GM23338 (cell line): ENCODE results near the gene RDH12.

Experiments used
- REST ChIP-seq: IDR thresholded peaks from one replicate; pipeline ENCODE4 v1.6.1; 2018; ENCODE audit warnings: antibody characterized with exemption; ENCODE audit not compliant: unreplicated experiment
- ZNF331 ChIP-seq: fragments of 250-450 bp; sonication (Bioruptor Pico); IDR thresholded peaks from 2 replicates; pipeline ENCODE4 v1.5.0; 2020; ENCODE audit warnings: low read depth, mild to moderate bottlenecking, moderate library complexity
- TF ChIP-seq, protein P1 (sequence below), 2 experiments: fragments of 200-600 bp in 1 of 2; sonication (generic) in 1 of 2; conservative IDR thresholded peaks; 2 replicates each; pipeline versions ENCODE4 v1.5.1 to v1.6.1; 2016 to 2017; ENCODE audit warnings: antibody characterized with exemption in 2 of 2, low read depth in 2 of 2, mild to moderate bottlenecking in 2 of 2, moderate library complexity in 1 of 2

DNA sequence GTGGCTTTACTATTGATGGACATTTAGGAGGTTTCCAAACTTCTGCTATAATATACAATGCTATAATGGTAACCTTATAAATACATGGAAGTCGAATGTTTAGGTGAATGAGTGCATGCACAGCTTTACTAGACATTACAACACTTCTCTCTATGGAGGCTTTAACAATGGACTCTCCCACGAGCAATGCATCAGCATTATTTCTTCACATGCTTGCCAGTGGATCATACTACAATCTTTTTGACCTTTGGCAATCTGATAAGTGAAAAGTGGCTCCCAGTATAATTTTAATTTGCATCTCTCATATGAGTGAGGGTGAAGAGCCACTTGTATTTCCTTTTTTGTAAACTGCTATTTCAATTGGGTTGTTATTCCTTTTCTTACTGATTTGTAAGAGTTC lies 18.2 kb downstream of the RDH12 start:
- TF ChIP-seq, protein P1, sequence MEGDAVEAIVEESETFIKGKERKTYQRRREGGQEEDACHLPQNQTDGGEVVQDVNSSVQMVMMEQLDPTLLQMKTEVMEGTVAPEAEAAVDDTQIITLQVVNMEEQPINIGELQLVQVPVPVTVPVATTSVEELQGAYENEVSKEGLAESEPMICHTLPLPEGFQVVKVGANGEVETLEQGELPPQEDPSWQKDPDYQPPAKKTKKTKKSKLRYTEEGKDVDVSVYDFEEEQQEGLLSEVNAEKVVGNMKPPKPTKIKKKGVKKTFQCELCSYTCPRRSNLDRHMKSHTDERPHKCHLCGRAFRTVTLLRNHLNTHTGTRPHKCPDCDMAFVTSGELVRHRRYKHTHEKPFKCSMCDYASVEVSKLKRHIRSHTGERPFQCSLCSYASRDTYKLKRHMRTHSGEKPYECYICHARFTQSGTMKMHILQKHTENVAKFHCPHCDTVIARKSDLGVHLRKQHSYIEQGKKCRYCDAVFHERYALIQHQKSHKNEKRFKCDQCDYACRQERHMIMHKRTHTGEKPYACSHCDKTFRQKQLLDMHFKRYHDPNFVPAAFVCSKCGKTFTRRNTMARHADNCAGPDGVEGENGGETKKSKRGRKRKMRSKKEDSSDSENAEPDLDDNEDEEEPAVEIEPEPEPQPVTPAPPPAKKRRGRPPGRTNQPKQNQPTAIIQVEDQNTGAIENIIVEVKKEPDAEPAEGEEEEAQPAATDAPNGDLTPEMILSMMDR (conservative IDR thresholded peaks at IDR 0.05; ENCODE audit: low read depth in 2 of 2): no peak
- TF ChIP-seq REST (no peak), ZNF331 (CRISPR knock-in tag) (no peak)
